Measurements from ENCODE around the gene MPPED1. TPM values are rescaled to one million over a fixed set of nuclear protein-coding genes. Genes with fewer than 3 reads are reported as not detected.

MPPED1 gene
- total and polyA plus RNA-seq, 2 donors (not counting 3 experiments of a cell fraction or from before 2014, with no cell fraction given), result not detected

DNA sequence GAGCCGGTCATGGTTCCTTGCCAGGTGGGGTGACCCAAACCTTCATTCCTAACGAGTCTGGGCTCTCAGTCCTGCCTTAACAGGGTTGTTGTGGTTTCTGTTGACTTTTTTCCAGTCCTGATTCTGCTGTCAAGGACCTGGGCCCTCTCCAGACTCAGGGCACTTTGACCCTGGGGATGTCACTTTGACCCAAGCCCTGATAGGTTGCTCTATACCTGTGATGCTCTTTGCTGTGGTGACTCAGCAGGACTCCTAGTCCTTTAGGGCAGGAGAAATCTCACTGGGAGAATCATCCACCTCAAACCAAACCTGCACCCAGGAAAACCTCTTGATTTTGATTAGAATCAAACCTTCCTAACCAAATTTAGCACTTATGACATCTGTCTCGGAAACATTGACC is 20.5 kb upstream of the MPPED1 start:
- Histone ChIP-seq H3K9me1 (replicated peaks; ENCODE audit: control insufficient read depth, extremely low read depth, insufficient read depth, low read length) (no peaks in the 10 kb centered on the region), H3K4me3 (replicated peaks in 1 of 3; ENCODE audit: insufficient read depth in 1 of 3, low read depth in 1 of 3, low read length in 3 of 3) (no peak overlapping the region), H2AFZ (ENCODE audit: low read depth, low read length) (no peak overlapping the region), H4K20me1 (replicated peaks; ENCODE audit: control insufficient read depth, extremely low read depth, insufficient read depth, low read length) (no peaks in the 10 kb centered on the region), H3K27ac (ENCODE audit: insufficient read depth, low read depth, low read length) (no peak overlapping the region), H3K9me3 (replicated peaks; ENCODE audit: control insufficient read depth, insufficient read depth, low read length) (no peaks in the 10 kb centered on the region), H3K79me2 (ENCODE audit: control insufficient read depth, insufficient read depth, low read length) (no peaks in the 10 kb centered on the region), H3K9ac (replicated peaks; ENCODE audit: extremely low read depth, insufficient read depth, low read length) (no peak overlapping the region), H3K4me1 (ENCODE audit: control insufficient read depth, extremely low read depth, insufficient read depth, low read length) (no peaks in the 10 kb centered on the region), H3K27me3 (ENCODE audit: control insufficient read depth in 2 of 2, insufficient read depth in 2 of 2, low read length in 2 of 2) (peaks cover 0 to 6% of the 10 kb centered on the region in 2 experiments), H3K4me2 (ENCODE audit: insufficient read depth, low read length) (no peak overlapping the region), H3K36me3 (ENCODE audit: control insufficient read depth in 2 of 2, extremely low read depth in 1 of 2, insufficient read depth in 2 of 2, low read length in 2 of 2) (no peaks in the 10 kb centered on the region)
- ChIA-PET POLR2A (no interaction called here), CTCF (no interaction called here)
- dilution Hi-C loops (cut with MboI; ENCODE audit: extremely low pct_ligation_motif_present, low sequenced_read_pairs) (no loop called here), intact Hi-C loops (cut with micrococcal nuclease) (no loop called here)
- FAIRE-seq (no peak), DNase-seq (ENCODE audit: low read depth, low spot score) (no peak)
- TF ChIP-seq GATA2 (IDR thresholded peaks at IDR 0.05; ENCODE audit: insufficient read depth, insufficient read length, low read depth, low read length) (no peak), FOS (IDR thresholded peaks at IDR 0.05; ENCODE audit: borderline replicate concordance, insufficient read depth, low read length) (no peak), POLR2A (IDR thresholded peaks at IDR 0.05; ENCODE audit: low read depth, low read length) (no peak), EZH2 (IDR thresholded peaks at IDR 0.05; ENCODE audit: borderline replicate concordance, low read depth, low read length, severe bottlenecking) (no peak), MYC (IDR thresholded peaks at IDR 0.05; ENCODE audit: low read depth, low read length) (no peak), JUN (IDR thresholded peaks at IDR 0.05; ENCODE audit: borderline replicate concordance, insufficient read depth, insufficient read length, low read depth) (no peak), POLR2AphosphoS5 (IDR thresholded peaks at IDR 0.05; ENCODE audit: insufficient read depth, low read depth, low read length) (no peak)
- TF ChIP-seq, protein P1, sequence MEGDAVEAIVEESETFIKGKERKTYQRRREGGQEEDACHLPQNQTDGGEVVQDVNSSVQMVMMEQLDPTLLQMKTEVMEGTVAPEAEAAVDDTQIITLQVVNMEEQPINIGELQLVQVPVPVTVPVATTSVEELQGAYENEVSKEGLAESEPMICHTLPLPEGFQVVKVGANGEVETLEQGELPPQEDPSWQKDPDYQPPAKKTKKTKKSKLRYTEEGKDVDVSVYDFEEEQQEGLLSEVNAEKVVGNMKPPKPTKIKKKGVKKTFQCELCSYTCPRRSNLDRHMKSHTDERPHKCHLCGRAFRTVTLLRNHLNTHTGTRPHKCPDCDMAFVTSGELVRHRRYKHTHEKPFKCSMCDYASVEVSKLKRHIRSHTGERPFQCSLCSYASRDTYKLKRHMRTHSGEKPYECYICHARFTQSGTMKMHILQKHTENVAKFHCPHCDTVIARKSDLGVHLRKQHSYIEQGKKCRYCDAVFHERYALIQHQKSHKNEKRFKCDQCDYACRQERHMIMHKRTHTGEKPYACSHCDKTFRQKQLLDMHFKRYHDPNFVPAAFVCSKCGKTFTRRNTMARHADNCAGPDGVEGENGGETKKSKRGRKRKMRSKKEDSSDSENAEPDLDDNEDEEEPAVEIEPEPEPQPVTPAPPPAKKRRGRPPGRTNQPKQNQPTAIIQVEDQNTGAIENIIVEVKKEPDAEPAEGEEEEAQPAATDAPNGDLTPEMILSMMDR (IDR thresholded peaks at IDR 0.05; ENCODE audit: extremely low read depth in 1 of 2, insufficient read depth in 1 of 2, low read depth in 1 of 2, low read length in 2 of 2), result no peak
- TF ChIP-seq, protein P2, sequence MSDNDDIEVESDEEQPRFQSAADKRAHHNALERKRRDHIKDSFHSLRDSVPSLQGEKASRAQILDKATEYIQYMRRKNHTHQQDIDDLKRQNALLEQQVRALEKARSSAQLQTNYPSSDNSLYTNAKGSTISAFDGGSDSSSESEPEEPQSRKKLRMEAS (IDR thresholded peaks at IDR 0.05; ENCODE audit: insufficient read depth, insufficient read length), result no peak
- BruUV-seq (replicated peaks), result no TSS peak
